ENCODE measurements around the gene MEN1. TPM values are rescaled to one million over a fixed set of nuclear protein-coding genes. Genes with fewer than 3 reads are reported as not detected.

MEN1 gene
- total RNA-seq, 1 experiment from 2014 or later = 61.6 TPM

DNA sequence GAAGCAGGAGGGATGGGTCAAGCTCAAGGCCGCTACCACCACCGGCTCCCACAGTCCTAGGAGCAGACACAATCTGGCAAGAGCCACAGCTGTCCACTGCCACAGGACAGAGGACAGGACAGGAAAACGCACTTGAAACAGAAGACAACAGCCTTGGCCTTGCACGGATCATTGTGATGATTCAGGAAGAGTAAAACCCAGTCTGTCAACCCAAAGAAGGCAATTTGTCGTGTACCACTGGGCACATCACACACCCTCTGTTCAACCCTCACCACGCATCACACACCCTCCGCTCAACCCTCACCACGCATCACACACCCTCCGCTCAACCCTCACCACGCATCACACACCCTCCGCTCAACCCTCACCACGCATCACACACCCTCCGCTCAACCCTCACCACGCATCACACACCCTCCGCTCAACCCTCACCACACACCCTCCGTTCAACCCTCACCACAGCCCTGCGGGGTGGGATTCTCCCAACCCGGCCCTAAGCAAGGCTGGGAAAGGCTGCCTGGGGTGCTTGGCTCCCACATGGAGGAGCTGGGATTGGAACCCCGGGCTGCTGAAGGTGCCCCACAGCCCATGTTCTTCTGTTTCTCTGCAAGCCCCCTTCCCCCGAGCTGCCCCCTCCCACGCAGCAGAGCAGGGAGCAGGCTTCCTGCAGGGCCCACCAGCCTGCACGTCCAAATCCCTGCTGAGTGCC, 45.4 kb upstream of the MEN1 start:
- BruUV-seq (replicated peaks) = TSS peak; percentile 63
- peak overlapping the region; percentile 75 for H3K4me2 ChIP-seq

DNA sequence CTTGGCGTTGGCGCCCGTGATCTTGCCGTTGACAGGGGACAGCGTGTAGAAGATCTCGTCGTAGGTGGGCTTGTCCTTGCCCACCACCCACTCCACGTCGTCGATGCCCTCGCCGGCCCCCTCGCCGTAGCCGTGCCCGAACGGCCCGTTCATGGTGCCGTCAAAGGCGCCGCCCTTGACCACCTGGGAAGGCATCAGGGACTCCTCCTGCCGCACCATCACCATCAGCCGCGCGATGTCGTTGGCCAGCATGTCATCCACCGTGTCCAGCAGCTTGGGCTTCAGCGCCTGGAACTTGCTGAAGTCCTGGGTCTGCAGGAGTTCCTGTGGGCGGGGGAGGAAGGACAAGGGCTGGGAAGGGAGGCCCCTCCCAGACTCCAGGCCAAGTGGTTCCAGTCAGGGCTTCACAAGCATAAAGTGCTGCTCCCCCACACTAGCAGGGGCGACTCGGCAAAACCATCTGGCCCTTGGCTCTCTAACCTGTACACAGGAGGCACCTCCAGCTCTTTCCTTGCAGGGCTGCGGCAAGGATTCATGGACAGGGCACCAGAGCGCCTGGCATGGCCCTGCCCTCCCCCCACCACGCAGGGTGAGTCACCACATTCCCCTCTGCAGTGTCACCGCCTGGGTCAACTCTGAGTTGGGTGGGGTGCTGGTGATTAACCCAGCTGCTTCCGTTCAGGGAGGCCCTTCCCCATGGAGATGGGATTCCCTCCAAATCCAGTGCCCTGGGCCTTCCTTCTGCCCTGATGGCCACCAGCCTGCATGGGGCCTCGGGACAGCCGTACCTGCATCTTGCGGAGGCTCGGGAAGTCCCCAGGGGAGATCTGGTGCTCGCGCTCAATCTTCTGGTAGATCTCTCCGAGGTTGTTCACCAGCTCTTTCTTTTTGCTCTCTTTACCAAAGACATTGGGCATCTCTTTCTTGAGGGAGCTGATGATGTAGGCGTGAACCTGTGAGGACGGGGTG, 44.5 kb upstream of the MEN1 start:
- H3K79me2 ChIP-seq (ENCODE audit: low read depth) = peaks cover 57% of the 10 kb centered on the region
- intact Hi-C loops (cut with micrococcal nuclease; ENCODE audit: unreplicated experiment) = loop anchor here (1.0 kb wide), 2 partner anchors 13 to 22 kb away; no protein-coding TSS in a partner anchor
- BruUV-seq (replicated peaks) = TSS peak; percentile 15

More for the DNA sequence above, 45.4 kb upstream of the MEN1 start:
- H3F3A ChIP-seq (ENCODE audit: insufficient read depth, low read depth) = peaks cover 68% of the 10 kb centered on the region
- intact Hi-C loops (cut with micrococcal nuclease; ENCODE audit: unreplicated experiment) = loop anchor here (1.0 to 2.0 kb wide), 4 partner anchors 7 to 69 kb away; partner anchors contain the start of gene PPP2R5B
- H2AFZ ChIP-seq = no peak overlapping the region
- peak overlapping the region; percentile 25; the same call in 1 of the 2 replicates for H3K4me3 ChIP-seq
- POLR2A ChIA-PET (ENCODE audit: unreplicated experiment) = interaction anchor here (0.7 to 1.6 kb wide), 6 partner anchors 12 to 22 kb away, joined by 4 to 22 read pairs (median 10); no protein-coding TSS in a partner anchor
- TF ChIP-seq EZH2 (IDR thresholded peaks at IDR 0.05; ENCODE audit: low read depth) (no peak), CTCF (conservative IDR thresholded peaks at IDR 0.05) (no peak)
- no peaks in the 10 kb centered on the region for H3K9me2 ChIP-seq (ENCODE audit: insufficient read depth)
- H3K36me3 ChIP-seq (ENCODE audit: low read depth) = peaks cover 26% of the 10 kb centered on the region; the same call in 1 of the 2 replicates
- CTCF ChIA-PET = interaction anchor here (0.5 to 1.3 kb wide), 5 partner anchors 12 to 615 kb away, joined by 3 to 6 read pairs (median 3); partner anchors contain the start of gene FKBP2
- no peaks in the 10 kb centered on the region for H4K20me1 ChIP-seq (ENCODE audit: insufficient read depth)
- peaks cover 62% of the 10 kb centered on the region for H3K79me2 ChIP-seq (ENCODE audit: low read depth)
- no peaks in the 10 kb centered on the region for H3K9me3 ChIP-seq (ENCODE audit: insufficient read depth, low read depth)
- DNase-seq = no peak
- peak overlapping the region; percentile 84 for H3K27ac ChIP-seq
- H3K27me3 ChIP-seq (ENCODE audit: insufficient read depth, low read depth) = no peaks in the 10 kb centered on the region
- peaks cover 79% of the 10 kb centered on the region for H3K4me1 ChIP-seq (replicated peaks; ENCODE audit: insufficient read depth)

More for the DNA sequence above, 44.5 kb upstream of the MEN1 start:
- H3K4me3 ChIP-seq = peak overlapping the region; percentile 18; the same call in 1 of the 2 replicates
- H3K9me2 ChIP-seq (ENCODE audit: insufficient read depth) = no peaks in the 10 kb centered on the region
- H3K4me1 ChIP-seq (replicated peaks; ENCODE audit: insufficient read depth) = peaks cover 88% of the 10 kb centered on the region
- peak overlapping the region; percentile 84 for H3K27ac ChIP-seq
- DNase-seq = peak; percentile 96 to 99
- H4K20me1 ChIP-seq (ENCODE audit: insufficient read depth) = no peaks in the 10 kb centered on the region
- ChIA-PET CTCF (interaction anchor here (0.6 to 1.3 kb wide), 7 partner anchors 9 to 159 kb away, joined by 3 to 6 read pairs (median 4); partner anchors contain the start of genes ARL2 and EHD1), POLR2A (ENCODE audit: unreplicated experiment) (interaction anchor here (0.5 to 1.2 kb wide), 7 partner anchors 11 to 117 kb away, joined by 3 to 8 read pairs (median 4); partner anchors contain the start of gene MAJIN)
- no peaks in the 10 kb centered on the region for H3K27me3 ChIP-seq (ENCODE audit: insufficient read depth, low read depth)
- peak overlapping the region; percentile 75 for H3K4me2 ChIP-seq
- peaks cover 75% of the 10 kb centered on the region for H3F3A ChIP-seq (ENCODE audit: insufficient read depth, low read depth)
- H3K36me3 ChIP-seq (ENCODE audit: low read depth) = peaks cover 22% of the 10 kb centered on the region; the same call in 1 of the 2 replicates
- H2AFZ ChIP-seq = no peak overlapping the region
- H3K9me3 ChIP-seq (ENCODE audit: insufficient read depth, low read depth) = no peaks in the 10 kb centered on the region
- TF ChIP-seq CTCF (conservative IDR thresholded peaks at IDR 0.05) (no peak), EZH2 (IDR thresholded peaks at IDR 0.05; ENCODE audit: low read depth) (no peak)
